HepG2 (cell line): Measurements from ENCODE around the gene CDRT4. TPM values are rescaled to one million over a fixed set of nuclear protein-coding genes. Genes with fewer than 3 reads are reported as not detected.

Source experiments
- ATAC-seq: fragments of 200-7000 bp; cut with Tn5 transposase; 3 replicates; pipeline ENCODE4 v1.9.1; 2020; ENCODE audit warnings: mild to moderate bottlenecking, moderate library complexity
- BruUV-seq: library from RNA; stranded (reverse); fragments of 400-500 nt; replicated peaks from 2 replicates; lab custom pipeline; 2021; lab: Mats Ljungman, UMichigan
- CTCF ChIA-PET: fragments of 300-600 bp; formaldehyde crosslinking; extraction: SDS; loops from one replicate; lab custom pipeline; 2021; ENCODE audit warnings: low total read pairs, inconsistent platforms, low intra/inter-chr PET ratio; lab: Yijun Ruan, JAX
- POLR2A ChIA-PET: fragments of 350-600 bp; sonication (Branson Sonifier 250); formaldehyde crosslinking; loops from one replicate; lab custom pipeline; 2020; ENCODE audit warnings: antibody characterized with exemption, inconsistent platforms; lab: Yijun Ruan, JAX
- DNase-seq: peaks from one replicate; pipeline ENCODE4 v3.0.0-alpha.2; 2015; ENCODE audit warnings: low spot score
- FAIRE-seq: peaks from 3 replicates; lab custom pipeline; 2011; peaks lifted over from hg19 to GRCh38; lab: Jason Lieb, UNC
- H2AFZ ChIP-seq: one replicate; pipeline ENCODE4 v1.6.1; 2011; ENCODE audit warnings: low read length, inconsistent platforms
- H3K27ac ChIP-seq: fragments of 300-600 bp; 3 replicates; pipeline ENCODE4 v1.8.0; 2011; ENCODE audit warnings: mixed run types, mild to moderate bottlenecking, mixed read lengths, low read length, inconsistent platforms; ENCODE audit not compliant: insufficient read depth; ENCODE audit errors: extremely low read length
- H3K27me3 ChIP-seq, 2 experiments: fragments of 200-600 bp in 1 of 2; 2 replicates in 1 of 2; 3 replicates in 1 of 2; pipeline versions ENCODE4 v1.6.0 to v1.8.0; 2011; ENCODE audit warnings: low read length in 2 of 2, mild to moderate bottlenecking in 2 of 2, moderate library complexity in 2 of 2, inconsistent platforms in 1 of 2; ENCODE audit not compliant: insufficient read depth in 2 of 2, control insufficient read depth in 1 of 2
- H3K36me3 ChIP-seq, 2 experiments: fragments of 200-600 bp in 1 of 2; replicated peaks in 1 of 2; 2 replicates in 1 of 2; 3 replicates in 1 of 2; pipeline versions ENCODE4 v1.5.1 to v1.8.0; 2011; ENCODE audit warnings: low read length in 2 of 2, inconsistent platforms in 1 of 2; ENCODE audit not compliant: insufficient read depth in 2 of 2, control insufficient read depth in 1 of 2
- H3K4me1 ChIP-seq: 2 replicates; pipeline ENCODE4 v1.5.1; 2012; ENCODE audit warnings: low read length, inconsistent platforms; ENCODE audit not compliant: insufficient read depth
- H3K4me2 ChIP-seq: 2 replicates; pipeline ENCODE4 v1.6.0; 2011; ENCODE audit warnings: low read depth, low read length, inconsistent platforms
- H3K4me3 ChIP-seq, 3 experiments: fragments of 200-600 bp in 1 of 3; sonication (generic), shearing (Covaris generic) in 1 of 3; replicated peaks in 1 of 3; 2 replicates each; pipeline ENCODE4 v1.5.1; 2011 to 2016; ENCODE audit warnings: low read length in 3 of 3, inconsistent platforms in 2 of 3, low read depth in 2 of 3, mild to moderate bottlenecking in 2 of 3, control low read depth in 1 of 3, mixed read lengths in 1 of 3; ENCODE audit not compliant: insufficient read depth in 1 of 3
- H3K79me2 ChIP-seq: one replicate; pipeline ENCODE4 v1.6.1; 2011; ENCODE audit warnings: low read length, inconsistent platforms; ENCODE audit not compliant: insufficient read depth
- H3K9ac ChIP-seq: 2 replicates; pipeline ENCODE4 v1.6.0; 2011; ENCODE audit warnings: mild to moderate bottlenecking, low read depth, low read length, inconsistent platforms; ENCODE audit not compliant: insufficient read depth
- H3K9me3 ChIP-seq: 2 replicates; pipeline ENCODE4 v1.5.1; 2012; ENCODE audit warnings: mild to moderate bottlenecking, low read length
- H4K20me1 ChIP-seq: 2 replicates; pipeline ENCODE4 v1.6.0; 2011; ENCODE audit warnings: inconsistent platforms, mild to moderate bottlenecking, low read length, moderate library complexity; ENCODE audit not compliant: insufficient read depth
- CCDC6 ChIP-seq: sonication (generic); formaldehyde crosslinking; IDR thresholded peaks from 2 replicates; pipeline ENCODE4 v1.8.1; 2022; ENCODE audit warnings: mild to moderate bottlenecking, missing genetic modification reagents, moderate library complexity
- GATAD2A ChIP-seq: IDR thresholded peaks from 2 replicates; pipeline ENCODE4 v1.6.1; 2016
- HNF4G ChIP-seq, 2 experiments: sonication (generic) in 1 of 2; formaldehyde crosslinking in 1 of 2; IDR thresholded peaks; 2 replicates each; pipeline versions ENCODE4 v1.4.0 to v1.6.1; 2011 to 2020; ENCODE audit warnings: borderline replicate concordance in 2 of 2, low read depth in 2 of 2, mild to moderate bottlenecking in 2 of 2, low read length in 1 of 2, missing genetic modification reagents in 1 of 2, moderate library complexity in 1 of 2
- IRX3 ChIP-seq: sonication (generic); formaldehyde crosslinking; IDR thresholded peaks from 2 replicates; pipeline ENCODE4 v1.8.1; 2023; ENCODE audit warnings: mild to moderate bottlenecking, low read depth, missing genetic modification reagents, borderline replicate concordance
- LCORL ChIP-seq, 2 experiments: fragments of 450-650 bp in 1 of 2; sonication (generic) in 1 of 2; formaldehyde crosslinking in 1 of 2; IDR thresholded peaks; 2 replicates each; pipeline versions ENCODE4 v1.5.0 to v1.6.1; 2017 to 2020; ENCODE audit warnings: antibody characterized with exemption in 1 of 2, missing genetic modification reagents in 1 of 2
- NBN ChIP-seq: fragments of 450-650 bp; conservative IDR thresholded peaks from 2 replicates; pipeline ENCODE4 v1.6.1; 2017
- PLSCR1 ChIP-seq: sonication (generic); formaldehyde crosslinking; IDR thresholded peaks from 2 replicates; pipeline ENCODE4 v1.5.0; 2020; ENCODE audit warnings: missing genetic modification reagents, mild to moderate bottlenecking, borderline replicate concordance
- PPARG ChIP-seq: conservative IDR thresholded peaks from 2 replicates; pipeline ENCODE4 v1.6.1; 2016; ENCODE audit warnings: missing biosample characterization, missing genetic modification reagents
- SIX1 ChIP-seq: sonication (generic); formaldehyde crosslinking; IDR thresholded peaks from 2 replicates; pipeline ENCODE4 v1.4.0; 2020; ENCODE audit warnings: missing genetic modification reagents, borderline replicate concordance
- SOX6 ChIP-seq, 2 experiments: fragments of 450-650 bp in 1 of 2; sonication (generic) in 1 of 2; formaldehyde crosslinking in 1 of 2; IDR thresholded peaks; 2 replicates each; pipeline versions ENCODE4 v1.4.0 to v1.6.1; 2017 to 2020; ENCODE audit warnings: antibody characterized with exemption in 1 of 2, mild to moderate bottlenecking in 1 of 2, missing genetic modification reagents in 1 of 2
- TBX2 ChIP-seq: sonication (generic); formaldehyde crosslinking; IDR thresholded peaks from 2 replicates; pipeline ENCODE4 v1.5.0; 2020; ENCODE audit warnings: missing genetic modification reagents, mild to moderate bottlenecking, borderline replicate concordance
- TP53 ChIP-seq: sonication (generic); formaldehyde crosslinking; conservative IDR thresholded peaks from 2 replicates; pipeline ENCODE4 v1.4.0; 2020; ENCODE audit warnings: missing genetic modification reagents
- TRAFD1 ChIP-seq: sonication (generic); formaldehyde crosslinking; IDR thresholded peaks from 2 replicates; pipeline ENCODE4 v1.5.1; 2020; ENCODE audit warnings: missing genetic modification reagents, mild to moderate bottlenecking, borderline replicate concordance
- U2AF2 ChIP-seq: fragments of 200-400 bp; formaldehyde crosslinking; IDR thresholded peaks from 2 replicates; pipeline ENCODE4 v1.6.1; 2017; ENCODE audit warnings: low read depth, mild to moderate bottlenecking, low read length
- ZNF552 ChIP-seq: sonication (generic); formaldehyde crosslinking; IDR thresholded peaks from 2 replicates; pipeline ENCODE4 v1.9.0; 2022; ENCODE audit warnings: missing genetic modification reagents, mild to moderate bottlenecking, borderline replicate concordance
- ZNF572 ChIP-seq: sonication (generic); formaldehyde crosslinking; IDR thresholded peaks from 2 replicates; pipeline ENCODE4 v1.5.1; 2020; ENCODE audit warnings: mild to moderate bottlenecking, missing genetic modification reagents
- ZNF773 ChIP-seq: sonication (generic); formaldehyde crosslinking; IDR thresholded peaks from 2 replicates; pipeline ENCODE4 v1.4.0; 2020; ENCODE audit warnings: missing genetic modification reagents, borderline replicate concordance
- ZNF792 ChIP-seq: IDR thresholded peaks from 2 replicates; pipeline ENCODE4 v1.6.1; 2016
- ZNF83 ChIP-seq: sonication (generic); formaldehyde crosslinking; IDR thresholded peaks from 2 replicates; pipeline ENCODE4 v1.4.0; 2020; ENCODE audit warnings: missing genetic modification reagents, mild to moderate bottlenecking, borderline replicate concordance
- ZNF878 ChIP-seq: sonication (generic); formaldehyde crosslinking; IDR thresholded peaks from 2 replicates; pipeline ENCODE4 v1.8.1; 2023; ENCODE audit warnings: mild to moderate bottlenecking, missing genetic modification reagents, moderate library complexity
- WGBS: methylation state at CpG from one replicate; pipeline ENCODE4 v1.1.6; 2017; ENCODE audit warnings: low lambda C conversion rate; 5-methylcytosine and 5-hydroxymethylcytosine counted together
- in situ Hi-C: cut with HindIII; loops from 2 replicates; pipeline ENCODE4 v1.10.0; 2017; ENCODE audit warnings: low pct_unique_long_range_greater_than_20kb; ENCODE audit not compliant: extremely low pct_ligation_motif_present
- intact Hi-C: fragments of 100-400 bp; cut with micrococcal nuclease; formaldehyde crosslinking; loops from one replicate; pipeline ENCODE4 v1.10.0; 2022; ENCODE audit not compliant: unreplicated experiment
- polyA plus RNA-seq, 8 experiments: library from polyadenylated mRNA; depleted of rRNA in 3 of 8; stranded (reverse) in 7 of 8; unstranded in 1 of 8; fragments of >200 nt; fragmentation: Illumina TruSeq in 4 of 8; extraction: Trizol in 4 of 8; gene quantifications; 2 replicates each; pipeline versions ENCODE4 v1.2.1 to v1.2.3, GENCODE V29; 2011 to 2016; ENCODE audit warnings: low read depth in 4 of 8, missing spikeins in 1 of 8, mixed read lengths in 1 of 8; ENCODE audit not compliant: insufficient read depth in 1 of 8
- total RNA-seq, 5 experiments: library from RNA; depleted of rRNA; stranded (reverse); fragments of >200 nt; fragmentation: Illumina TruSeq; extraction: Trizol; gene quantifications; 2 replicates each; pipeline ENCODE4 v1.2.3, GENCODE V29; 2016; ENCODE audit warnings: low read depth in 1 of 5
- TF ChIP-seq, protein P1 (sequence below): sonication (generic); formaldehyde crosslinking; IDR thresholded peaks from 2 replicates; pipeline ENCODE4 v1.5.0; 2020; ENCODE audit warnings: missing genetic modification reagents

The CDRT4 gene
- total and polyA plus RNA-seq, 2 of the 13 experiments (the other 11 are each of a cell fraction or from before 2014, with no cell fraction given): 5.8 to 12.1 TPM

DNA sequence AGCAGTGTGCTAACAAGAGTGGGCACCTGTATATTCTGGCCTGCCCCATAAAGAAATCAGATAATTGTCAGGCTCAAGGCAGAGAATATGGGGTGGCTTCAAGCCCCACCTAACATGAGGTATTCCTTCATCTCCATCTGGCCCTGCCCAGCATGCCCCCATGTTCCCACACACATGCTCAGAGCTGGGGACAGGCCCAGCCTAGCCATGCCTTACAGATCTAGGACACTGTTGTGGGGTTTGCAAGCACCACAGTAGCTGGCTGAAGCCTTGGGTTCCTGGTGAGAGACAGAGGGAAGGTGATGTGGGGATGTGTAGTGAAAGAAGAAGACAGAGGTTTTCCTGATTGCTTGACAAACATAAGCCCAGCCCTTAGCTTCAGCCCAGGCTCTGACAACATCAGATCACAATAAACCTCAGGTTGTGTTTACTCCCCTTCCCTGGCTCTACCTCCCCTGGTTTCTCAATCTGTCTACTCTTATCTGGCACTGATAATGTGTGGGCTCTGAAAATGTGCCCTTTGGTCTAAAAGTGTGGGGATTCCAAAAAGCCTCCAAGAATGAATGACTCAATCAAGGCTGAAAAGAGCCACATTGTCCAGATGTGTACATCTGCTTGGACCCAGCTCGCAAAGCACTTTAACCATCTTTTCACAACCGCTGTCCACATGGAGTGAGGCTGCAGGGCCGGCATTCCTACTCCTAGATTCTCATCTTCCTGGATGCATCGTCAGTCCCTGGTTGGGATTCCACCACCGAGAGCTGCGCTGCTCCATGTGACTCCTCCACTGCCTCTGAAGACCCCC, 34.4 kb downstream of the CDRT4 start:
- Histone ChIP-seq H3K4me3 (peak overlapping the region; percentile 11 to 48 (median 46); a peak in 4 of 6 replicates), H4K20me1 (no peaks in the 10 kb centered on the region), H3K4me1 (peaks cover 62% of the 10 kb centered on the region), H3K4me2 (peak overlapping the region; percentile 80), H3K79me2 (no peaks in the 10 kb centered on the region), H2AFZ (no peak overlapping the region), H3K9ac (peak overlapping the region; percentile 52), H3K36me3 (peaks cover 2 to 13% of the 10 kb centered on the region in 2 experiments; a peak in 4 of 5 replicates), H3K27ac (peak overlapping the region; percentile 91), H3K9me3 (no peaks in the 10 kb centered on the region), H3K27me3 (no peaks in the 10 kb centered on the region)
- ATAC-seq (peak; percentile 83), DNase-seq (peak; percentile 97), FAIRE-seq (peak; percentile 97)
- intact Hi-C loops (loop anchor here (5.0 kb wide), 1 partner anchor 171 kb away; no protein-coding TSS in a partner anchor), in situ Hi-C loops (no loop called here)
- CTCF ChIA-PET: no interaction called here
- 1% methylated on average over 6 of the region's 6 CpGs for WGBS
- BruUV-seq: no TSS peak
- POLR2A ChIA-PET: interaction anchor here (0.6 kb wide), 1 partner anchor 154 kb away, joined by 3 read pairs; no protein-coding TSS in a partner anchor
- TF ChIP-seq U2AF2: no peak
- no peak for TF ChIP-seq ZNF83 (CRISPR knock-in tag)
- TF ChIP-seq ZNF552 (CRISPR knock-in tag): no peak
- TF ChIP-seq HNF4G (IDR thresholded peaks at IDR 0.05; ENCODE audit: borderline replicate concordance, low read depth, low read length): peak; percentile 96
- no peak for TF ChIP-seq HNF4G (CRISPR knock-in tag; IDR thresholded peaks at IDR 0.05; ENCODE audit: borderline replicate concordance, low read depth)
- TF ChIP-seq SIX1 (CRISPR knock-in tag): peak; percentile 48; the same call in 1 of the 2 replicates
- TF ChIP-seq LCORL (IDR thresholded peaks at IDR 0.05): no peak
- TF ChIP-seq LCORL (CRISPR knock-in tag; IDR thresholded peaks at IDR 0.05): peak; percentile 85
- TF ChIP-seq ZNF572: no peak
- no peak for TF ChIP-seq ZNF773
- TF ChIP-seq PPARG (CRISPR knock-in tag): peak; percentile 88
- no peak for TF ChIP-seq ZNF878 (CRISPR knock-in tag)
- TF ChIP-seq NBN: no peak
- TF ChIP-seq CCDC6 (CRISPR knock-in tag): no peak; the same call in 1 of the 2 replicates
- TF ChIP-seq TBX2 (CRISPR knock-in tag): peak; percentile 47
- no peak for TF ChIP-seq IRX3 (CRISPR knock-in tag)
- TF ChIP-seq PLSCR1: no peak
- no peak for TF ChIP-seq TP53 (CRISPR knock-in tag)
- TF ChIP-seq ZNF792 (CRISPR knock-in tag): 0 out of 2 replicates have a peak, but pooled peaks have one; percentile 32
- peak; percentile 89 for TF ChIP-seq GATAD2A (CRISPR knock-in tag)
- TF ChIP-seq TRAFD1 (CRISPR knock-in tag): no peak
- TF ChIP-seq SOX6 (IDR thresholded peaks at IDR 0.05): no peak
- TF ChIP-seq SOX6 (CRISPR knock-in tag; IDR thresholded peaks at IDR 0.05): peak; percentile 91
- TF ChIP-seq, protein P1, sequence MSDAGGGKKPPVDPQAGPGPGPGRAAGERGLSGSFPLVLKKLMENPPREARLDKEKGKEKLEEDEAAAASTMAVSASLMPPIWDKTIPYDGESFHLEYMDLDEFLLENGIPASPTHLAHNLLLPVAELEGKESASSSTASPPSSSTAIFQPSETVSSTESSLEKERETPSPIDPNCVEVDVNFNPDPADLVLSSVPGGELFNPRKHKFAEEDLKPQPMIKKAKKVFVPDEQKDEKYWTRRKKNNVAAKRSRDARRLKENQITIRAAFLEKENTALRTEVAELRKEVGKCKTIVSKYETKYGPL (CRISPR knock-in tag): 0 out of 2 replicates have a peak, but pooled peaks have one; percentile 50
